Bronchial epithelial cell (primary cell): ENCODE results near the gene TTYH3. TPM values are rescaled to one million over a fixed set of nuclear protein-coding genes. Genes with fewer than 3 reads are reported as not detected.

Source experiments
- DNase-seq: peaks from one replicate; pipeline ENCODE4 v3.0.0-alpha.2; 2010; ENCODE audit warnings: low read depth
- FAIRE-seq: peaks from 2 replicates; lab custom pipeline; 2011; peaks lifted over from hg19 to GRCh38; lab: Jason Lieb, UNC
- H3K27me3 ChIP-seq: 2 replicates; pipeline ENCODE4 v1.5.1; 2011; ENCODE audit warnings: low read length; ENCODE audit not compliant: control insufficient read depth, insufficient read depth
- H3K36me3 ChIP-seq: 2 replicates; pipeline ENCODE4 v1.5.1; 2011; ENCODE audit warnings: low read length; ENCODE audit not compliant: control insufficient read depth, insufficient read depth
- H3K4me3 ChIP-seq: 2 replicates; pipeline ENCODE4 v1.5.1; 2011; ENCODE audit warnings: mild to moderate bottlenecking, low read depth, low read length, control low read depth
- total RNA-seq: library from RNA; depleted of rRNA; stranded (reverse); fragments of >200 nt; gene quantifications from 2 replicates; pipeline ENCODE4 v1.2.1, GENCODE V29; 2014
- TF ChIP-seq, protein P1 (sequence below): IDR thresholded peaks from 2 replicates; pipeline ENCODE4 v1.5.1; 2011; ENCODE audit warnings: mild to moderate bottlenecking, moderate library complexity, low read length, control low read depth, inconsistent platforms; ENCODE audit not compliant: insufficient read depth, severe bottlenecking

Gene TTYH3
- total RNA-seq, 1 donor from 2014 or later = 5.8 TPM

DNA sequence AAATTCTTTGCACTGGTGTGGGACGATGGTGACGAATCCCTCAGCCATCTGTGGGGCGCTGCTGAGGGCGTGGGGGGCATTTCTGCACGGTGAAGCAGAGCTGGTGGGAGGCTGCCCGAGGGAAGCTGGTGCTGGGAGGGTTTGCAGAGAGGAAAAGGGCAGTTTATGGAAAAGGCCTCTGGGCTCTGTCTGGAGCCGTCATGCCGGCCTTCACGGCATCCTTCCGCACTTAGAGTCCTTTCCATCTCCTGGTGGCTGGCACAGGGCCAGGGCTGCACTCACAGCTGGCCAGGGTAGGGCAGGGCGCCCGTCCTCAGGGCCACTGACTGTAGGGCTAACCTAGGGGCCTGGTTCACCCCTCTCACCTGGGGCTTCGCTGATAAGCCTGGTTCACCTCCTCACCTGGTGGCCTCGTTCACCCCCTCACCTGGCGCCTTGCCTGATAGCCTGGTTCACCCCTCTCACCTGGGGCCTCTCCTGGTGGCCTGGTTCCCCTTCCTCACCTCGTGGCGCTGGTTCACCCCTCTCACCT lies 55.6 kb downstream of the TTYH3 start:
- Histone ChIP-seq H3K36me3 (no peaks in the 10 kb centered on the region), H3K27me3 (peaks cover 21% of the 10 kb centered on the region), H3K4me3 (no peak overlapping the region)
- TF ChIP-seq, protein P1, sequence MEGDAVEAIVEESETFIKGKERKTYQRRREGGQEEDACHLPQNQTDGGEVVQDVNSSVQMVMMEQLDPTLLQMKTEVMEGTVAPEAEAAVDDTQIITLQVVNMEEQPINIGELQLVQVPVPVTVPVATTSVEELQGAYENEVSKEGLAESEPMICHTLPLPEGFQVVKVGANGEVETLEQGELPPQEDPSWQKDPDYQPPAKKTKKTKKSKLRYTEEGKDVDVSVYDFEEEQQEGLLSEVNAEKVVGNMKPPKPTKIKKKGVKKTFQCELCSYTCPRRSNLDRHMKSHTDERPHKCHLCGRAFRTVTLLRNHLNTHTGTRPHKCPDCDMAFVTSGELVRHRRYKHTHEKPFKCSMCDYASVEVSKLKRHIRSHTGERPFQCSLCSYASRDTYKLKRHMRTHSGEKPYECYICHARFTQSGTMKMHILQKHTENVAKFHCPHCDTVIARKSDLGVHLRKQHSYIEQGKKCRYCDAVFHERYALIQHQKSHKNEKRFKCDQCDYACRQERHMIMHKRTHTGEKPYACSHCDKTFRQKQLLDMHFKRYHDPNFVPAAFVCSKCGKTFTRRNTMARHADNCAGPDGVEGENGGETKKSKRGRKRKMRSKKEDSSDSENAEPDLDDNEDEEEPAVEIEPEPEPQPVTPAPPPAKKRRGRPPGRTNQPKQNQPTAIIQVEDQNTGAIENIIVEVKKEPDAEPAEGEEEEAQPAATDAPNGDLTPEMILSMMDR = no peak
- FAIRE-seq (no peak), DNase-seq (no peak)

DNA sequence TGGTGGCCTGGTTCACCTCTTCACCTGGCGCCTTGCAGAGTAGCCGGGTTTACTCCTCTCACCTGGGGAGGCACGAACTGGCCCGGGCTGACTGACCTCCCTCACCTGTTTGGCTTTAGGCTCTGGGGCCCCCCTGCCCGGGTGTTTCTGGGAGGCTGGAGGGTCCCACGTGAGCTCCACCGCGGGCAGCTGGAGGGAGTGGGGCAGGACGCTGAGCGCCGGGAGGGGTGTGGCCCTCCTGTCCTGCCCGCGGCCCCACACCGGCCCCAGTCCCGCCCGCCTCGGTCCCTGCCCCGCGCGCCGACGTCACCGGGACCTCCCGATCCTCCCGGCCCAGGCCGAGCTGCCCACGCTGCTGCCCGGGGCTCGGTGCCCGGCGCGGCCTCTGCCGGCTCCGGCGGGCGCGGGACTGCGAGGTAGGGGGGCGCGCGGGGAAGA lies 56.1 kb downstream of the TTYH3 start, which contains the start of gene AMZ1:
Gene AMZ1 (plus strand): TSS at position 322 of the 438 bp plus-strand sequence. CDS start 12,250 bp downstream, outside the sequence.
- DNase-seq (no peak), FAIRE-seq (no peak)
- Histone ChIP-seq H3K4me3 (no peak within 1 kb of the TSS), H3K36me3 (no peaks in the 10 kb centered on the region), H3K27me3 (peaks cover 21% of the 10 kb centered on the region)
- TF ChIP-seq, protein P1 = no peak

DNA sequence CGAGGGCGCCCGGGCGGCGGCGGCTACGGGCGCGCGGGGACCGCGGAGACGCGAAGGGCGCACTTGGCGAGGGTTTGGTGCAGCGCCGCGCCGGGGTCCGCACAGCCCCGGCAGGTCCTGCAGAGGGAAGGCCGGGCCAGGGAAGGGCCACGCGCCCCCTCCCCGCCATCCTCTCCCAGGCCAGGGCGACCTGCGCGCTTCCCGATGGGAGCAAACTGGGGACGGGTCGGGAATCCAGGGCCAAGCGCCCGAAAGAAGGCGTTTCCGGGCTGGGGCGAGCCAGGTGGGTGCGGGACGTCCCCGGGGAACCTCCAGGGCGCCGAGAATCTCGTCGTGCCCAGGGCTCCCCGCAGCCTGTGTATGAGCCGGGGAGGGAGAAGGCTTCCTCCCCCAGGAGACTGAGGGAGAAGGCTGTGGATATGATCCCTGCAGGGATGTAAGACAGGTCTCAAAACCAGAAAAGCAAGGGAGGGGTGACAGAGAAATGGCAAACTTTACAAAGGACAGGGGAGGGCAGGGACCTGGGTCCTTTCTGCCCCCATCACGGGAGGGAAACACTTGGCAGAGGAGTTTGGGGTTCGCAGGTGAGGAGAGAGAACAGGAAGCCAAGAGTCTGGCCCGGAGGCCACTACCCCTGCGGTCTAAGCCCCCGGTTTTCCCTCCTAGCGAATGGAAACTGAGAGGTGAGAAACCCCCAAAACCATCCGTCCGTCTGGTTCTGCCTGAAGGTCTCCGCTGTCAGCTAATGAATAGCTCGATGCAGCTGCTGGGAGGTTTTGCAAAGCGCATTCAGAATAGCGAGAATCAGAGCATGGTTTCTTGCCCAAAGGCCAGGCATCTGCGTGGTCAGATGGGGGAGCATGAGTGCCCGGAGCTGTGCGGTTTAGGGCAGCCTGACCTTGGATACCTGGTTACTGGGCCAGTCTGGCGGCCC lies 56.9 kb downstream of the TTYH3 start:
- Histone ChIP-seq H3K36me3 (no peaks in the 10 kb centered on the region), H3K4me3 (no peak overlapping the region), H3K27me3 (peaks cover 21% of the 10 kb centered on the region)
- FAIRE-seq (no peak), DNase-seq (no peak)
- TF ChIP-seq, protein P1 = no peak

DNA sequence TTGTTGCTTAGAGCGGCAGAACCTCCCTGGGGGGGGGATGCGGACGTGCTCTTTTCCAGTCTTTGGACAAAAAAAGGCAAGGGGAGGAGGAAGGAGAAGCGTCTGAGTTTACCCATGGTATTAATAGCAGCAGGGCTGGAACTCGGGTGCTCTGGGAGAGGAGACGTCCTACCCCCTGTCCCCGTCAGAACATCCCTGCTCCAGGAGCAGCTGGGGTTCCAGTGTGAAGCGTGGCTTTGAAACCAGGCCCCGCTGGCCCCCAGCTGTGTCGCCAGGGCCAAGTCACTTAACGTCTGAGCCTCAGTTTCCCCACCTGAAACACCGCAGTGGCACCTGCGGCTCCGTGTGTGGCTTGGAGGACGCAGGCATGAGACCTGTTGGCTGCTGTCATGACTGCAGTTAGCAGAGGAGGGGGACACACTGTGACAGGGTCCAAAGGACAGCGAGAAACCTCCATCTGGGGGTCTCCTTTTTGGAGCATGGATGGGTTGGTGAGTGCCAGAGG lies 57.6 kb downstream of the TTYH3 start:
- H3K36me3 ChIP-seq = no peaks in the 10 kb centered on the region
- H3K27me3 ChIP-seq = peaks cover 21% of the 10 kb centered on the region
- DNase-seq (no peak), FAIRE-seq (no peak)
- H3K4me3 ChIP-seq = no peak overlapping the region
- TF ChIP-seq, protein P1 = no peak

DNA sequence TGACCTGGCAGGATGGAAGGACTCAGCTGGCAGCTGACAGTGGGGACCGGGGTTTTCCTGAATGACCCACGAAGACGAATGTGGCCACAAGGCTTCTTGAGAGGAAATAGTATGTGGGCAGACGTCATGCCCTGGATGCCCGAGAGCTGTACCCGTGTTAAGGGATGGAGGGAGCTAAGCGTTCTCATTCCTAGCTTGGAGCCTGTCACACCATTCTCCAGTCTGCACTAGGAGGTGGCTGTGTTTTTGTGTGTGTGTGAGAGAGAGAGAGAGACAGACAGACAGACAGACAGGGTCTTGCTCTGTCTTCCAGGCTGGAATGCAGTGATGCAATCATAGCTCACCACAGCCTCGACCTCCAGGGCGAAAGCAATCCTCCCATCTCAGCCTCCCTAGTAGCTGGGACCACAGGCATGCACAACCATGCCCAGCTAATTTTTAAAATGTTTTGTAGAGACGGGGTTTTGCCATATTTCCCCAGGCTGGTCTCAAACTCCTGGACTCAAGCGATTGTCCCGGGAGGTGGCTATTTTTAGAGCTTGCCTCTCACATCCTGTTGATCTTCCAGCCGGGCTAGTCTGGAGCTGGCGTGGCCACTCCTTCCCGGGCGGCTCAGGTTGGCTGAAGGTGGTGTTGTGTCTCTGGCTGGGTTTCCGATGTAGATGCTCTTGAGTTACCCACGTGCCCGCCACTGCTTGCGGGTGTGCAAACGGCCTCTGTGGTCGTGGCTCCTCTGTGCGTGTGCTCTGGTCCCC lies 58.3 kb downstream of the TTYH3 start:
- DNase-seq = no peak
- no peaks in the 10 kb centered on the region for H3K36me3 ChIP-seq
- FAIRE-seq = no peak
- TF ChIP-seq, protein P1 = no peak
- H3K27me3 ChIP-seq = peaks cover 21% of the 10 kb centered on the region
- no peak overlapping the region for H3K4me3 ChIP-seq
